Measurements from ENCODE around the gene TNFAIP8.

Gene TNFAIP8

GRCh38 chr5:119389288-119390030, 33.6 kb downstream of the TNFAIP8 start:
- FAIRE-seq: no peak
- no peak for DNase-seq (ENCODE audit: insufficient read length, low spot score)

- FAIRE-seq: no peak
These were observed 34.6 kb downstream of the TNFAIP8 start for GRCh38 chr5:119390404-119390803.

GRCh38 chr5:119393201-119393691, 37.4 kb downstream of the TNFAIP8 start:
- DNase-seq (ENCODE audit: insufficient read length, low spot score): no peak
- FAIRE-seq: no peak

More at GRCh38 chr5:119390404-119390803, 34.6 kb downstream of the TNFAIP8 start:
- no peak for DNase-seq (ENCODE audit: insufficient read length, low spot score)

GRCh38 chr5:119393746-119394145, 37.9 kb downstream of the TNFAIP8 start:
- FAIRE-seq (no peak), DNase-seq (ENCODE audit: insufficient read length, low spot score) (no peak)

- FAIRE-seq: no peak
- DNase-seq (ENCODE audit: insufficient read length, low spot score): no peak
These were observed 39.4 kb downstream of the TNFAIP8 start for GRCh38 chr5:119395080-119395836.

GRCh38 chr5:119396030-119396664, 40.3 kb downstream of the TNFAIP8 start:
- DNase-seq (ENCODE audit: insufficient read length, low spot score): no peak
- no peak for FAIRE-seq

- no peak for DNase-seq (ENCODE audit: insufficient read length, low spot score)
- no peak for FAIRE-seq
These were observed 41.9 kb downstream of the TNFAIP8 start for GRCh38 chr5:119397518-119398380.

GRCh38 chr5:119398727-119399466, 43.1 kb downstream of the TNFAIP8 start:
- FAIRE-seq: no peak
- DNase-seq (ENCODE audit: insufficient read length, low spot score): no peak

GRCh38 chr5:119400245-119400644, 44.4 kb downstream of the TNFAIP8 start:
- FAIRE-seq: no peak
- no peak for DNase-seq (ENCODE audit: insufficient read length, low spot score)

- FAIRE-seq (no peak), DNase-seq (ENCODE audit: insufficient read length, low spot score) (no peak)
These were observed 46.3 kb downstream of the TNFAIP8 start for GRCh38 chr5:119402081-119402480.

GRCh38 chr5:119402555-119402954, 46.7 kb downstream of the TNFAIP8 start:
- no peak for FAIRE-seq

GRCh38 chr5:119404033-119404432, 48.2 kb downstream of the TNFAIP8 start:
- FAIRE-seq (no peak), DNase-seq (ENCODE audit: insufficient read length, low spot score) (no peak)

More at GRCh38 chr5:119402555-119402954, 46.7 kb downstream of the TNFAIP8 start:
- no peak for DNase-seq (ENCODE audit: insufficient read length, low spot score)

- FAIRE-seq: no peak
These were observed 49.6 kb downstream of the TNFAIP8 start for GRCh38 chr5:119405419-119405818.

GRCh38 chr5:119406551-119407110, 50.8 kb downstream of the TNFAIP8 start:
- no peak for DNase-seq (ENCODE audit: insufficient read length, low spot score)
- FAIRE-seq: no peak

More at GRCh38 chr5:119405419-119405818, 49.6 kb downstream of the TNFAIP8 start:
- DNase-seq (ENCODE audit: insufficient read length, low spot score): no peak

- FAIRE-seq: no peak
- no peak for DNase-seq (ENCODE audit: insufficient read length, low spot score)
These were observed 53.5 kb downstream of the TNFAIP8 start for GRCh38 chr5:119409235-119409815.

GRCh38 chr5:119410448-119411159, 54.8 kb downstream of the TNFAIP8 start:
- FAIRE-seq (no peak), DNase-seq (ENCODE audit: insufficient read length, low spot score) (no peak)

GRCh38 chr5:119411361-119412278, 55.8 kb downstream of the TNFAIP8 start:
- FAIRE-seq (no peak), DNase-seq (ENCODE audit: insufficient read length, low spot score) (peak; percentile 71)
